SK-N-SH treated with all-trans-retinoic acid at 6 μM for 48 hours (cell line): Measurements from ENCODE around the gene MIS18A.

Experiments
- ATAC-seq: fragments of 200-7000 bp; cut with Tn5 transposase; 3 replicates; pipeline ENCODE4 v1.9.1; 2020; ENCODE audit warnings: mild to moderate bottlenecking, moderate library complexity
- ARNTL ChIP-seq: fragments of 450-650 bp; formaldehyde crosslinking; IDR thresholded peaks from 2 replicates; pipeline ENCODE4 v1.5.0; 2020; ENCODE audit warnings: low read depth, mild to moderate bottlenecking, moderate library complexity, borderline replicate concordance
- BACH2 ChIP-seq: fragments of 250-450 bp; sonication (Bioruptor Pico); IDR thresholded peaks from 2 replicates; pipeline ENCODE4 v1.9.0; 2021; ENCODE audit warnings: mild to moderate bottlenecking, borderline replicate concordance
- CREB5 ChIP-seq: fragments of 250-450 bp; sonication (Bioruptor Pico); IDR thresholded peaks from 2 replicates; pipeline ENCODE4 v1.5.1; 2020; ENCODE audit warnings: low read depth, mild to moderate bottlenecking, moderate library complexity
- ESRRG ChIP-seq: fragments of 250-450 bp; sonication (Bioruptor Pico); IDR thresholded peaks from 2 replicates; pipeline ENCODE4 v1.6.1; 2021; ENCODE audit warnings: mild to moderate bottlenecking
- GLIS3 ChIP-seq: fragments of 250-450 bp; sonication (Bioruptor Pico); IDR thresholded peaks from 2 replicates; pipeline ENCODE4 v1.5.0; 2020; ENCODE audit warnings: mild to moderate bottlenecking, moderate library complexity
- ISL1 ChIP-seq: fragments of 250-450 bp; sonication (Bioruptor Pico); IDR thresholded peaks from 2 replicates; pipeline ENCODE4 v2.1.2; 2022; ENCODE audit warnings: mild to moderate bottlenecking, moderate library complexity
- OSR1 ChIP-seq: fragments of 250-450 bp; sonication (Bioruptor Pico); IDR thresholded peaks from 2 replicates; pipeline ENCODE4 v1.8.0; 2022; ENCODE audit warnings: moderate library complexity, mild to moderate bottlenecking, inconsistent platforms
- PPARA ChIP-seq: fragments of 250-450 bp; sonication (Bioruptor Pico); IDR thresholded peaks from 2 replicates; pipeline ENCODE4 v1.5.0; 2020; ENCODE audit warnings: mild to moderate bottlenecking, borderline replicate concordance
- RARB ChIP-seq: fragments of 250-450 bp; sonication (Bioruptor Pico); IDR thresholded peaks from 2 replicates; pipeline ENCODE4 v1.8.0; 2021; ENCODE audit warnings: mild to moderate bottlenecking, moderate library complexity
- SNAI2 ChIP-seq: fragments of 250-450 bp; sonication (Bioruptor Pico); IDR thresholded peaks from 2 replicates; pipeline ENCODE4 v1.5.0; 2020; ENCODE audit warnings: mild to moderate bottlenecking, moderate library complexity
- TCF4 ChIP-seq: fragments of 250-450 bp; sonication (Bioruptor Pico); IDR thresholded peaks from 2 replicates; pipeline ENCODE4 v1.8.0; 2021; ENCODE audit warnings: mild to moderate bottlenecking, moderate library complexity, borderline replicate concordance
- TOX ChIP-seq: fragments of 250-450 bp; sonication (Bioruptor Pico); IDR thresholded peaks from 2 replicates; pipeline ENCODE4 v1.8.0; 2021; ENCODE audit warnings: mild to moderate bottlenecking, moderate library complexity, borderline replicate concordance
- ZC3H10 ChIP-seq: fragments of 250-450 bp; sonication (Bioruptor Pico); IDR thresholded peaks from 2 replicates; pipeline ENCODE4 v1.5.1; 2021; ENCODE audit warnings: mild to moderate bottlenecking, moderate library complexity
- ZFP3 ChIP-seq: fragments of 250-450 bp; sonication (Bioruptor Pico); IDR thresholded peaks from 2 replicates; pipeline ENCODE4 v1.5.0; 2020; ENCODE audit warnings: mild to moderate bottlenecking, moderate library complexity
- ZFP30 ChIP-seq: fragments of 450-650 bp; formaldehyde crosslinking; IDR thresholded peaks from 2 replicates; pipeline ENCODE4 v1.5.0; 2022; ENCODE audit warnings: mild to moderate bottlenecking, moderate library complexity
- ZNF70 ChIP-seq: fragments of 450-650 bp; formaldehyde crosslinking; IDR thresholded peaks from 2 replicates; pipeline ENCODE4 v1.5.0; 2020; ENCODE audit warnings: mild to moderate bottlenecking, moderate library complexity
- ZNF8 ChIP-seq: fragments of 450-650 bp; formaldehyde crosslinking; IDR thresholded peaks from 2 replicates; pipeline ENCODE4 v1.5.0; 2020; ENCODE audit warnings: mild to moderate bottlenecking, moderate library complexity
- TF ChIP-seq, protein P1 (sequence below): fragments of 250-450 bp; sonication (Bioruptor Pico); IDR thresholded peaks from 2 replicates; pipeline ENCODE4 v1.8.0; 2020; ENCODE audit warnings: mild to moderate bottlenecking, moderate library complexity, borderline replicate concordance
- TF ChIP-seq, protein P2 (sequence below): fragments of 250-450 bp; sonication (Bioruptor Pico); IDR thresholded peaks from 2 replicates; pipeline ENCODE4 v1.5.0; 2020; ENCODE audit warnings: mild to moderate bottlenecking, moderate library complexity
- TF ChIP-seq, protein P3 (sequence below): fragments of 250-450 bp; sonication (Bioruptor Pico); IDR thresholded peaks from 2 replicates; pipeline ENCODE4 v1.8.0; 2021; ENCODE audit warnings: low read depth, mild to moderate bottlenecking, moderate library complexity, borderline replicate concordance
- TF ChIP-seq, protein P4 (sequence below): fragments of 250-450 bp; sonication (Bioruptor Pico); IDR thresholded peaks from 2 replicates; pipeline ENCODE4 v1.5.1; 2021; ENCODE audit warnings: mild to moderate bottlenecking, moderate library complexity

MIS18A gene

GRCh38 chr21:32320059-32320458 is 41.2 kb upstream of the MIS18A start:
- ATAC-seq, result no peak
- TF ChIP-seq TOX (CRISPR knock-in tag) (no peak), ZFP30 (CRISPR knock-in tag) (no peak), TCF4 (CRISPR knock-in tag) (no peak), ZNF8 (CRISPR knock-in tag) (no peak), SNAI2 (CRISPR knock-in tag) (no peak), GLIS3 (CRISPR knock-in tag) (no peak), BACH2 (CRISPR knock-in tag) (no peak), ZC3H10 (no peak), ISL1 (CRISPR knock-in tag) (no peak), ZNF70 (CRISPR knock-in tag) (no peak)
- TF ChIP-seq, protein P1, sequence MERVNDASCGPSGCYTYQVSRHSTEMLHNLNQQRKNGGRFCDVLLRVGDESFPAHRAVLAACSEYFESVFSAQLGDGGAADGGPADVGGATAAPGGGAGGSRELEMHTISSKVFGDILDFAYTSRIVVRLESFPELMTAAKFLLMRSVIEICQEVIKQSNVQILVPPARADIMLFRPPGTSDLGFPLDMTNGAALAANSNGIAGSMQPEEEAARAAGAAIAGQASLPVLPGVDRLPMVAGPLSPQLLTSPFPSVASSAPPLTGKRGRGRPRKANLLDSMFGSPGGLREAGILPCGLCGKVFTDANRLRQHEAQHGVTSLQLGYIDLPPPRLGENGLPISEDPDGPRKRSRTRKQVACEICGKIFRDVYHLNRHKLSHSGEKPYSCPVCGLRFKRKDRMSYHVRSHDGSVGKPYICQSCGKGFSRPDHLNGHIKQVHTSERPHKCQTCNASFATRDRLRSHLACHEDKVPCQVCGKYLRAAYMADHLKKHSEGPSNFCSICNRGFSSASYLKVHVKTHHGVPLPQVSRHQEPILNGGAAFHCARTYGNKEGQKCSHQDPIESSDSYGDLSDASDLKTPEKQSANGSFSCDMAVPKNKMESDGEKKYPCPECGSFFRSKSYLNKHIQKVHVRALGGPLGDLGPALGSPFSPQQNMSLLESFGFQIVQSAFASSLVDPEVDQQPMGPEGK (CRISPR knock-in tag), result no peak
- TF ChIP-seq, protein P2, sequence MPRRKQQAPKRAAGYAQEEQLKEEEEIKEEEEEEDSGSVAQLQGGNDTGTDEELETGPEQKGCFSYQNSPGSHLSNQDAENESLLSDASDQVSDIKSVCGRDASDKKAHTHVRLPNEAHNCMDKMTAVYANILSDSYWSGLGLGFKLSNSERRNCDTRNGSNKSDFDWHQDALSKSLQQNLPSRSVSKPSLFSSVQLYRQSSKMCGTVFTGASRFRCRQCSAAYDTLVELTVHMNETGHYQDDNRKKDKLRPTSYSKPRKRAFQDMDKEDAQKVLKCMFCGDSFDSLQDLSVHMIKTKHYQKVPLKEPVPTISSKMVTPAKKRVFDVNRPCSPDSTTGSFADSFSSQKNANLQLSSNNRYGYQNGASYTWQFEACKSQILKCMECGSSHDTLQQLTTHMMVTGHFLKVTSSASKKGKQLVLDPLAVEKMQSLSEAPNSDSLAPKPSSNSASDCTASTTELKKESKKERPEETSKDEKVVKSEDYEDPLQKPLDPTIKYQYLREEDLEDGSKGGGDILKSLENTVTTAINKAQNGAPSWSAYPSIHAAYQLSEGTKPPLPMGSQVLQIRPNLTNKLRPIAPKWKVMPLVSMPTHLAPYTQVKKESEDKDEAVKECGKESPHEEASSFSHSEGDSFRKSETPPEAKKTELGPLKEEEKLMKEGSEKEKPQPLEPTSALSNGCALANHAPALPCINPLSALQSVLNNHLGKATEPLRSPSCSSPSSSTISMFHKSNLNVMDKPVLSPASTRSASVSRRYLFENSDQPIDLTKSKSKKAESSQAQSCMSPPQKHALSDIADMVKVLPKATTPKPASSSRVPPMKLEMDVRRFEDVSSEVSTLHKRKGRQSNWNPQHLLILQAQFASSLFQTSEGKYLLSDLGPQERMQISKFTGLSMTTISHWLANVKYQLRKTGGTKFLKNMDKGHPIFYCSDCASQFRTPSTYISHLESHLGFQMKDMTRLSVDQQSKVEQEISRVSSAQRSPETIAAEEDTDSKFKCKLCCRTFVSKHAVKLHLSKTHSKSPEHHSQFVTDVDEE (CRISPR knock-in tag), result no peak
- TF ChIP-seq, protein P3, sequence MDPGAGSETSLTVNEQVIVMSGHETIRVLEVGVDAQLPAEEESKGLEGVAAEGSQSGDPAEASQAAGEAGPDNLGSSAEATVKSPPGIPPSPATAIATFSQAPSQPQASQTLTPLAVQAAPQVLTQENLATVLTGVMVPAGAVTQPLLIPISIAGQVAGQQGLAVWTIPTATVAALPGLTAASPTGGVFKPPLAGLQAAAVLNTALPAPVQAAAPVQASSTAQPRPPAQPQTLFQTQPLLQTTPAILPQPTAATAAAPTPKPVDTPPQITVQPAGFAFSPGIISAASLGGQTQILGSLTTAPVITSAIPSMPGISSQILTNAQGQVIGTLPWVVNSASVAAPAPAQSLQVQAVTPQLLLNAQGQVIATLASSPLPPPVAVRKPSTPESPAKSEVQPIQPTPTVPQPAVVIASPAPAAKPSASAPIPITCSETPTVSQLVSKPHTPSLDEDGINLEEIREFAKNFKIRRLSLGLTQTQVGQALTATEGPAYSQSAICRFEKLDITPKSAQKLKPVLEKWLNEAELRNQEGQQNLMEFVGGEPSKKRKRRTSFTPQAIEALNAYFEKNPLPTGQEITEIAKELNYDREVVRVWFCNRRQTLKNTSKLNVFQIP, result no peak
- TF ChIP-seq, protein P4, sequence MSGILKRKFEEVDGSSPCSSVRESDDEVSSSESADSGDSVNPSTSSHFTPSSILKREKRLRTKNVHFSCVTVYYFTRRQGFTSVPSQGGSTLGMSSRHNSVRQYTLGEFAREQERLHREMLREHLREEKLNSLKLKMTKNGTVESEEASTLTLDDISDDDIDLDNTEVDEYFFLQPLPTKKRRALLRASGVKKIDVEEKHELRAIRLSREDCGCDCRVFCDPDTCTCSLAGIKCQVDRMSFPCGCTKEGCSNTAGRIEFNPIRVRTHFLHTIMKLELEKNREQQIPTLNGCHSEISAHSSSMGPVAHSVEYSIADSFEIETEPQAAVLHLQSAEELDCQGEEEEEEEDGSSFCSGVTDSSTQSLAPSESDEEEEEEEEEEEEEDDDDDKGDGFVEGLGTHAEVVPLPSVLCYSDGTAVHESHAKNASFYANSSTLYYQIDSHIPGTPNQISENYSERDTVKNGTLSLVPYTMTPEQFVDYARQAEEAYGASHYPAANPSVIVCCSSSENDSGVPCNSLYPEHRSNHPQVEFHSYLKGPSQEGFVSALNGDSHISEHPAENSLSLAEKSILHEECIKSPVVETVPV (CRISPR knock-in tag), result no peak
- TF ChIP-seq, all 23 proteins: peak for 0

- TF ChIP-seq RARB (no peak), ZNF8 (CRISPR knock-in tag) (no peak), GLIS3 (CRISPR knock-in tag) (no peak), ARNTL (CRISPR knock-in tag) (no peak), ISL1 (CRISPR knock-in tag) (no peak), OSR1 (CRISPR knock-in tag) (no peak), ZNF70 (CRISPR knock-in tag) (no peak), CREB5 (CRISPR knock-in tag) (no peak), ZC3H10 (no peak), TCF4 (CRISPR knock-in tag) (no peak), TOX (CRISPR knock-in tag) (no peak), PPARA (CRISPR knock-in tag) (no peak), ZFP3 (CRISPR knock-in tag) (no peak), ESRRG (no peak)
- TF ChIP-seq, protein P2 (CRISPR knock-in tag), result no peak
- TF ChIP-seq, protein P4 (CRISPR knock-in tag), result no peak
These were observed 40.2 kb upstream of the MIS18A start for GRCh38 chr21:32319012-32319411.

More at GRCh38 chr21:32319012-32319411, 40.2 kb upstream of the MIS18A start:
- no peak for ATAC-seq
